GM12891 (cell line): Measurements from ENCODE around the gene ART3.

ENCODE experiments used
- POLR2A ChIP-seq: IDR thresholded peaks from 2 replicates; pipeline ENCODE4 v1.6.1; 2011; ENCODE audit warnings: low read depth, low read length, control low read depth
- POLR2AphosphoS5 ChIP-seq: IDR thresholded peaks from 2 replicates; pipeline ENCODE4 v1.6.1; 2011; ENCODE audit warnings: low read depth, low read length, control low read depth
- SPI1 ChIP-seq: IDR thresholded peaks from 2 replicates; pipeline ENCODE4 v1.6.1; 2011; ENCODE audit warnings: low read depth, low read length, control low read depth
- TAF1 ChIP-seq: IDR thresholded peaks from 2 replicates; pipeline ENCODE4 v1.6.1; 2011; ENCODE audit warnings: low read depth, low read length, control low read depth

- TF ChIP-seq POLR2AphosphoS5 (no peak), SPI1 (no peak), POLR2A (no peak), TAF1 (no peak)
Observed at GRCh38 chr4:76084542-76084941, 10.0 kb downstream of the ART3 start.
